Measurements from ENCODE around the gene SLC7A6.
A peak's percentile ranks its signal among the peaks of the same experiment; 100 is the strongest.

The SLC7A6 gene

GRCh38 chr16:68306633-68307032 lies 42.3 kb downstream of the SLC7A6 start:
- DNase-seq (ENCODE audit: low read depth in 2 of 2) = no peak

- DNase-seq (ENCODE audit: low read depth in 2 of 2) = no peak
Observed at GRCh38 chr16:68309799-68310198, 45.5 kb downstream of the SLC7A6 start.

DNA sequence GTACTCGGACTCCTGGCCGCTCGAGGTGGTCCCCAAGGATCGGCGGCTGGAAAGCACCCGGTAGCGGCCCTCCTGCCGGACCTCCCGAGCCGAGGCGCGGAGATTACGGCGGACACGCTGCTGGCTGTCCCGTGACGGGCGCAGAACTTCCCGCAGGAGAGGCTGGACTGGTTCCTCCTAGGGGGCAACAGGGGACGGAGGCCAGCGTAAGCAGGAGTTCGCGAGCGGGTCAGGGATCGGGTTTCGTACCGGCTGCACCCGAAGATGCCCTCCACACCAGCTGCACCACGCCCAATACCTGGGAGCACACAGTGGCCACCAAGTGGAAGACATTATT lies 46.1 kb downstream of the SLC7A6 start:
- no peak for DNase-seq (ENCODE audit: low read depth in 2 of 2)

GRCh38 chr16:68310774-68311511 lies 46.6 kb downstream of the SLC7A6 start, which contains the start of the genes PRMT7 and SLC7A6OS:
Gene PRMT7, plus strand, starts transcription at chr16:68311019. Its CDS starts 4,961 bp downstream, at chr16:68315980.
Gene SLC7A6OS, minus strand, starts transcription at chr16:68310946. Its CDS starts 20 bp downstream, at chr16:68310926.
- DNase-seq (ENCODE audit: low read depth in 2 of 2) = peak; percentile 71 to 84

GRCh38 chr16:68313116-68313515 lies 48.8 kb downstream of the SLC7A6 start:
- no peak for DNase-seq (ENCODE audit: low read depth in 2 of 2)

- no peak for DNase-seq (ENCODE audit: low read depth in 2 of 2)
Observed at GRCh38 chr16:68319185-68319908, 55.0 kb downstream of the SLC7A6 start.

DNA sequence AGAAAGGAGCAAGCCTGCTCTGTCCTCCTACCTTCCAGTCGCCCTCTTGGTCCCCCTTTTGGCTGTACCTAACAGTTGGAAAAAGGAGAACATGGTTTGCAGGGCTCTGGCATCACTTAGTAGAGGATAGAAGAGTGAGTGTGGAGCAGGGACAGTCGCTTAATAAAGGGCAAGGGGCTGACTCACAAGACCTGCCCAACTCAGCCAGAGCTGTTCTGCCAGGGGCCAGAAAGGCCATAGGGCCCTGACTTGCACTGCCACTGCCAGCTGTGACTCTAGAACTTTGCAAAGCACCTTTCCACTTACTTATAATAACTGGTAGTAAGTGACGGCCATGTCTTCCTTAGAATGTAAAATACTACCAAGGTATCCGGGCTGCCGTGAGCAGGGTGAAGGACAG lies 60.0 kb downstream of the SLC7A6 start:
- DNase-seq (ENCODE audit: low read depth in 2 of 2) = no peak

DNA sequence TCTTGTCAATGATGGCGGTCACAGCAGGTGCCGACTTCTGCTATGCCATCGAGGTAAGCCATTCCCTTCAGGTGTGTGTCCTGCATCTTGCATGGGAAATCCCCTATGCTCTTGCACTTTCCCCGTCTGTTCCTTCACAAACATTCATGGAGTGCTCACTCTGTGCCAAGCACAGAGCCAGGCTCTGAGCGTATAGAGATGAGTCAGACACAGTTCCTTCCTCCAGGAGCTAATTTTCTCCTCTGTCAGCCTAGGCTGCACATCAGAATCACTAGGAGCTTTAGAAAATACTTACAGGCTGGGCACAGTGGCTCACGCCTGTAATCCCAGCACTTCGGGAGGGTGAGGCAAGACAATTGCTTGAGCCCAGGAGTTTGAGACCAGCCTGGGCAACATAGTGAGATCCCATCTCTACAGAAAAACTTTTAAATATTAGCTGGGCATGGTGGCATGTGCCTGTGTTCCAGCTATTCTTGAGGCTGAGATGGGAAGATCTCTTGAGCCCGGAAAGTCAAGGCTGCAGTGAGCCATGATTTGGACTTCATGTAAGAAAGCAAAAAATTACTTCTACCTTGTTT lies 60.5 kb downstream of the SLC7A6 start:
- DNase-seq (ENCODE audit: low read depth in 2 of 2) = no peak

DNA sequence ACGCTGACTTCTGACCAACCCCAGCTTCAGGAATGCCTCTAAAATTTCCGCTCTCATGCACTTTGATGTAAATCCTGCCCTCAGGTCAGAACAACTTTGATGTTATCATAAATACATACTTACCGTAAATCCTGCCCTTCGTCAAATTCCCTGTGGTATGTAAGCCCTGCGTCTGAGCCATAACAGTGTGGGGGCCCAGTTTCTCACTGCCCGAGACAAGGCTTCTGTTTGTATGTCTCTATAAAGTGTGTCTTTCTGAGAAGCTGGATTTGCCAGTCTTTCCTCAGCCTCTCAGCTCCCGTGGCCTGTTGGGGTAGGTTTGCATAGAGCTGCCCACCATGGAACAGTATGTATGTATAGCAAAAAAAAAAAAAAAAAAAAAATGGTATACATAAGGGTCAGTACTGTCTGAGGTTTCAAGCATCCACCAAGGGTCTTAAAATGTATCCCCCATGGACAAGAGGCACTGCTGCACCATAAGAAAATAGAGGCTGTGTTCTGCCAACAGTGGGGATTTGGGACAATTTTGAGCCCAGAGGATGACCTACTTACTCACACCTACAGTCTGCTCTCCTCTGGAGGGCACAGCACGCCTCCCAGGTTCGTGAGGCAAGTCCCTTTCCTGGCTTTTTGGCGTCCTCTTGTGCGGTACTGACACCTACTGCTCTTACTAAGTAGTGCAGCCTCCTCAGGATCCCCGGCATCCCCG lies 64.0 kb downstream of the SLC7A6 start:
- peak; percentile 50 to 58 for DNase-seq (ENCODE audit: low read depth in 2 of 2)

- DNase-seq (ENCODE audit: low read depth in 2 of 2) = no peak
Observed at GRCh38 chr16:68328860-68329390, 64.6 kb downstream of the SLC7A6 start.

DNA sequence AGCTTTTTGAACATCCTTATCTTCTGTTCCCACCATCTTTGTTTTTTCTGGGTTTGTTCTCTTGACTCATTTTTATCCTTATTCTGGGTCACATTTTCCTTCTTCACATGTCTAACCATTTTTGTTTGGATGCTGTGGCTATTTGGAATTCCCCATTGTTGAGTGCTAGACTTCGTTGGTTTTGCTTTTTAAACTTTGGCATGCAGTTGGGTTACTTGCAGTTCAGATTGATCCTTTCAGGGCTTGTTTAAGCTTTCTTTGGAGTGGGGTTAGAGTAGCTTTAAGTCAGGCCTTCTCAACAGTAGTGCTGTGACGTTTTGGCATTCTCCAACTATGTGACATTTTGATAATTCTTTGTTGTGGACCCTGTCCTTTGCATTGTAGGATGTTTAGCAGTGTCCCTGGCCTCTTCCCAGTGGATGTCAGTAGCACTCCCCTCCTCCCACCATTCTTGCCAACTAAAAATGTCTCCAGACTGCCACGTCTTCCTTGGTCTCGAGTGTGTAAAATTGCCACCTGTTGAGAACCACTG lies 67.6 kb downstream of the SLC7A6 start:
- DNase-seq (ENCODE audit: low read depth in 2 of 2) = no peak

DNA sequence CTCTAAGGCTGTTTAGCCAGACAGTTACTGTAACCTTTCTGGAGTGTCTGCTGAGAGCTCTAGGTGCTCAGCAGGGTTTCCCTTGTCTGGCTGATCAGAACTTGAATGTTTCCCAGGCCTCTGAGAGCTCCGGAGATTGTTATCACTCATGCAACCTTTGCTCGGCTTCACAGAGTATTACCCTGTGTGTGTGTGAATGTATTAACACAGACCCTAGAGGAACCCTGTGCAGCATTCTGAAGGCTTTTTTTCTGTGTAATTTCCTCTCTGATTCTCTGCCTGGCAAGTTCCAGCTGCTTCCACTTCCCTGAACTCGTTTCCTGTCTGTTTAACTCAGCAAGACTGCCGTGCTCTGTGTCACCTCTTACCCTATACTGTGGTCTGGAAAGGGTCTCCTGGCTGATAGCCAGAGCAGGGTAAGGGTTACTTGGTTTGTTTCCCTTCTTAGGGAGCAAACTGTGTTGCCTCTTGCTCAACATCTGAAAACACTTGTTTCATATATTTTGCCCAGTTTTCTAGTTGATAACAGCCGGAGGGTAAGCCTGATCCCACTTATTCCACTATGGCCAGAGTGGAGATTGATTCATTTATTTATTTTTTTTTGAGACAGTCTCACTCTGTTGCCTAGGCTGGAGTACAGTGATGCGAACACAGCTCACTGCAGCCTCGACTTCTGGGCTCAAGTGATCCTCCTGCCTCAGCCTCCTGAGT lies 68.2 kb downstream of the SLC7A6 start:
- no peak for DNase-seq (ENCODE audit: low read depth in 2 of 2)

DNA sequence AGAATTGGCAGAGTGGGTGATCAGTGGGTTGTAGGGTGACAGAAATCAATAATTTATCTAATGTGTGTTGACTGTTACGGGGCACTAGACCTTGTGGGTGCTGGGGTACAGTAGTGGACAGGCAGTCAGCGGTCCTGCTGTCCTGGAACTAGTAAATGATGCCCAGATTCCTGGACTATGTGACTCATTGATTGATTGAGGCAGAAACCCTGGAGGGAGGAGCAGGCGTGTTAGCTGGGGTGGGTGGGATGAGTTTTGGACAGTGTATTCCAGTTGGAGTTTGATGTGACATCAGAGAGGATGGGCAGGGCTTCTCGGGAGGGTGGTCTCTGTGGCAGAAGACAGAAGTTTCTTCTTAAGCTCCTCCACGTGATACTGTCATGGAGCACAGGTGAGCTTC lies 70.8 kb downstream of the SLC7A6 start:
- no peak for DNase-seq (ENCODE audit: low read depth in 2 of 2)

DNA sequence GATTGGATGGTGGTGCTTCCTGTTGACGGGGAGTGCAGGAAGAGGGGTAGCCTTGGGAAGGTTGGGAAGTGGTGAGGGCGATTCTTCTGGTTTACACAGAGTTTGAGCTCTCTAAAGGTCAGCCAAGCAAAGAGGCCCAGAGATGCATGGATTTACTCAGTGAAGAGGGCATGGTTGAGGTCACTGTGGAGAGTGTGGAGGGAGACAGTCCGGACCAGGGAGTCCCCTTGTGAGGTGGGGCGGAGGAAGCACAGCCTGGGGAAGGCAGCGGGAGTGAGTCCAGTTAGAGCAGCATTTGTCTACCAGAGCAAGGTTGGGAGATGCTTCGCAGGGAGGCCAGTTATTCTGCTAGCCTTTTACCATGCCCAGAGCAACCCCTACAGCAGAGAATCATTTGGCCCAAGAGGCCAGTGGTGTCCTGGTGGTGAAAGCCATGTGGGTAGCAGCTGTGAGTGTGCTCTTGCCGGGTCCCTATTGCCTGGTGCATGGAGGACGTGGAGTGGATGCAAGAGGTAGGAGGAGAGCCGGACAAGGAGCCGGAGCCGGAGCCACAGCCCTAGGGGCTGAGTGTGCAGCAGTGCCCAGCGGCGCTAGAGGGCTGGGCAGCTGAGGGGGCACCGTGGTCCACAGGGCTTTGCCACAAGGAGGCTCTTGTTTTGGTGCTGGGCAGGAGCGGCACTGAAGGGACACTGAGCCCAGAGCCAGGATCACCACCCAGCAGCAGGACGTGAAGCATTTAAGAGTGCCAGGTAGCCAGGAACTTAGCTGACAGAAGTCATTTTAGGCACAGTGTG lies 74.2 kb downstream of the SLC7A6 start:
- no peak for DNase-seq (ENCODE audit: low read depth in 2 of 2)

DNA sequence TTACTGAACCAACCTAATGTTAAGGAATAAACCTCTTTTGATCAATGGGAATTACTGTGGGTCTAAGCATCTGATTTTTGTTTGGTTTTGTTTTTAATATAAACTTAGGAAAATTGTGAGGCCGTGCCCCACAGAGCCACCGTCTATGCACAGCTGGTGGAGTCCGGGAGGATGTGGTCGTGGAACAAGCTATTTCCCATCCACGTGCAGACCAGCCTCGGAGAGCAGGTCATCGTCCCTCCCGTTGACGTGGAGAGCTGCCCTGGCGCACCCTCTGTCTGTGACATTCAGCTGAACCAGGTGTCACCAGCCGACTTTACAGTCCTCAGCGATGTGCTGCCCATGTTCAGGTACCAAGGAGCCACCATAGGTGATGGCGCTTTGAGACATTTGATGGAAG lies 74.9 kb downstream of the SLC7A6 start:
- DNase-seq (ENCODE audit: low read depth in 2 of 2) = no peak

DNA sequence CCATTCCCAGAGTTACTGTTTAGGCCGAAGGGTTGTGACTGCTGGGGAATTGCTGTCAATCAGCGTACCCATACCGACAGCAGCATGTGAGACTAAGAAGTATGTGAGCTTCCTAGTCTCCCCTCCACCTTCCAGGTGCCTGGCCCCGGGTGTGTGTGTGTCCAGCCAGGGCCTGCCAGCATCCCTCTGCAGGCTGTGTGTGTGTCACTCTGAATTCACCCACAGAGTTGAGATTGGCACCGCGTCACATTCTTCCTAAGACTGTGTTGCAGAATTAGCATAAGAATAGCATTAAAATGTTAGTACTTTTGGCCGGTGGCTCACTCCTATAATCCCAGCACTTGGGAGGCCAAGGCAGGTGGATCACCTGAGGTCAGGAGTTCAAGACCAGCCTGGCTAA lies 78.3 kb downstream of the SLC7A6 start:
- no peak for DNase-seq (ENCODE audit: low read depth in 2 of 2)

- no peak for DNase-seq (ENCODE audit: low read depth in 2 of 2)
Observed at GRCh38 chr16:68343137-68343536, 78.8 kb downstream of the SLC7A6 start.

DNA sequence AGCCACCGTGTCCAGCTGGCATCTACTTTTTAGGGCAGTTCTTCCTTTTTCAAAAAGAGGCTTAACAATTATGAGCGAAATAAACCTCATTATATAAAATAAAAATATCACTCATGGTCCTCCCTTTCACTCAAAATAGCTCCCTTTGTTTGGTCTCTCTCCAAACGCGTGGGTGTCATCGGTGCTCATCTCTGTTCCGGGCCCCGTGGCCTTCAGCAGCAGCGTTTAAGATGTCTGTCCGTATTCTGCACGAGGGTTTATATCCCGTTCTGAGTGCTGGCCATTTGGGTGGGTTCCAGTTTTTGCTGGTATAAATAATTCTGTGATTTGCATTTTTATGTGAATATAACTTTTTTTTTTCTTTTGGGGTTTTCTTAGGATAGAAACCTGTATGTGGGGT lies 79.9 kb downstream of the SLC7A6 start:
- DNase-seq (ENCODE audit: low read depth in 2 of 2) = no peak

- no peak for DNase-seq (ENCODE audit: low read depth in 2 of 2)
Observed at GRCh38 chr16:68345351-68345810, 81.1 kb downstream of the SLC7A6 start.

GRCh38 chr16:68345958-68346635 lies 81.8 kb downstream of the SLC7A6 start:
- DNase-seq (ENCODE audit: low read depth in 2 of 2) = no peak

All from activated CD8-positive, alpha-beta memory T cell treated with anti-CD3 and anti-CD28 coated beads for 4 hours (primary cell).